Measurements from ENCODE around the gene WFIKKN1. TPM values are rescaled to one million over a fixed set of nuclear protein-coding genes. Genes with fewer than 3 reads are reported as not detected.

Gene WFIKKN1
- total and polyA plus RNA-seq, 2 experiments from 2014 or later: 0.43 to 0.88 TPM

GRCh38 chr16:671353-672131 is 40.8 kb downstream of the WFIKKN1 start:
- no peak for TF ChIP-seq EZH2 (IDR thresholded peaks at IDR 0.05; ENCODE audit: borderline replicate concordance)
- no peak for TF ChIP-seq EZH2phosphoT487 (IDR thresholded peaks at IDR 0.05; ENCODE audit: low read depth, severe bottlenecking, unreplicated experiment)
- TF ChIP-seq, protein P1, sequence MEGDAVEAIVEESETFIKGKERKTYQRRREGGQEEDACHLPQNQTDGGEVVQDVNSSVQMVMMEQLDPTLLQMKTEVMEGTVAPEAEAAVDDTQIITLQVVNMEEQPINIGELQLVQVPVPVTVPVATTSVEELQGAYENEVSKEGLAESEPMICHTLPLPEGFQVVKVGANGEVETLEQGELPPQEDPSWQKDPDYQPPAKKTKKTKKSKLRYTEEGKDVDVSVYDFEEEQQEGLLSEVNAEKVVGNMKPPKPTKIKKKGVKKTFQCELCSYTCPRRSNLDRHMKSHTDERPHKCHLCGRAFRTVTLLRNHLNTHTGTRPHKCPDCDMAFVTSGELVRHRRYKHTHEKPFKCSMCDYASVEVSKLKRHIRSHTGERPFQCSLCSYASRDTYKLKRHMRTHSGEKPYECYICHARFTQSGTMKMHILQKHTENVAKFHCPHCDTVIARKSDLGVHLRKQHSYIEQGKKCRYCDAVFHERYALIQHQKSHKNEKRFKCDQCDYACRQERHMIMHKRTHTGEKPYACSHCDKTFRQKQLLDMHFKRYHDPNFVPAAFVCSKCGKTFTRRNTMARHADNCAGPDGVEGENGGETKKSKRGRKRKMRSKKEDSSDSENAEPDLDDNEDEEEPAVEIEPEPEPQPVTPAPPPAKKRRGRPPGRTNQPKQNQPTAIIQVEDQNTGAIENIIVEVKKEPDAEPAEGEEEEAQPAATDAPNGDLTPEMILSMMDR (IDR thresholded peaks at IDR 0.05; ENCODE audit: poor library complexity): no peak
- peaks cover 18% of the 10 kb centered on the region for H3K4me1 ChIP-seq (ENCODE audit: insufficient read depth)
- H3K4me2 ChIP-seq: no peak overlapping the region
- H3K36me3 ChIP-seq (replicated peaks; ENCODE audit: insufficient read depth, low read depth): no peaks in the 10 kb centered on the region
- DNase-seq (ENCODE audit: low spot score): no peak
- no peaks in the 10 kb centered on the region for H3K27me3 ChIP-seq
- H3K79me2 ChIP-seq: peaks cover 23% of the 10 kb centered on the region
- H2AFZ ChIP-seq: no peak overlapping the region
- H3K27ac ChIP-seq: no peak overlapping the region
- H3K9me2 ChIP-seq (replicated peaks; ENCODE audit: insufficient read depth): no peaks in the 10 kb centered on the region
- WGBS (ENCODE audit: low lambda C conversion rate, missing lambda C conversion rate): 96% methylated on average over 25 of the region's 40 CpGs
- H4K20me1 ChIP-seq (ENCODE audit: insufficient read depth, poor library complexity, severe bottlenecking): no peaks in the 10 kb centered on the region
- H3K4me3 ChIP-seq: no peak overlapping the region
- H3K9me3 ChIP-seq (ENCODE audit: low read depth): no peaks in the 10 kb centered on the region

- 97% methylated on average over 19 of the region's 19 CpGs for WGBS (ENCODE audit: low lambda C conversion rate, missing lambda C conversion rate)
Observed at GRCh38 chr16:672371-672770, 41.6 kb downstream of the WFIKKN1 start.

DNA sequence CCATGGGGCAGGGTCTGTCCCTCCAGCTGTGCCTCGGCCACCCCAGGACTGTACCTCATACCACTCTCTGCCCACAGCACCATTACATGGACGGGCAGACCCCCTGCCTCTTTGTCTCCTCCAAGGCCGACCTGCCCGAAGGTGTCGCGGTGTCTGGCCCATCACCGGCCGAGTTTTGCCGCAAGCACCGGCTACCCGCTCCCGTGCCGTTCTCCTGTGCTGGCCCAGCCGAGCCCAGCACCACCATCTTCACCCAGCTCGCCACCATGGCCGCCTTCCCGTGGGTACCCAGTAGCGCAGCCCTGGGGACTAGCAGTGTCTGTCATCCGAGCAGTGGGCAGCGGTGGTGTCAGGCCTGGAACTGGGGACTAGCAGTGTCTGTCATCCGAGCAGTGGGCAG is 42.1 kb downstream of the WFIKKN1 start:
- DNase-seq (ENCODE audit: low spot score): no peak
- TF ChIP-seq, protein P1 (IDR thresholded peaks at IDR 0.05; ENCODE audit: poor library complexity): no peak
- TF ChIP-seq EZH2 (IDR thresholded peaks at IDR 0.05; ENCODE audit: borderline replicate concordance) (no peak), EZH2phosphoT487 (IDR thresholded peaks at IDR 0.05; ENCODE audit: low read depth, severe bottlenecking, unreplicated experiment) (no peak)
- peaks cover 23% of the 10 kb centered on the region for H3K79me2 ChIP-seq
- H3K4me3 ChIP-seq: no peak overlapping the region
- H2AFZ ChIP-seq: no peak overlapping the region
- no peaks in the 10 kb centered on the region for H3K27me3 ChIP-seq
- no peaks in the 10 kb centered on the region for H4K20me1 ChIP-seq (ENCODE audit: insufficient read depth, poor library complexity, severe bottlenecking)
- 94% methylated on average over 21 of the region's 21 CpGs for WGBS (ENCODE audit: low lambda C conversion rate, missing lambda C conversion rate)
- H3K4me1 ChIP-seq (ENCODE audit: insufficient read depth): peaks cover 14% of the 10 kb centered on the region
- no peaks in the 10 kb centered on the region for H3K36me3 ChIP-seq (replicated peaks; ENCODE audit: insufficient read depth, low read depth)
- H3K9me3 ChIP-seq (ENCODE audit: low read depth): no peaks in the 10 kb centered on the region
- no peak overlapping the region for H3K4me2 ChIP-seq
- H3K27ac ChIP-seq: no peak overlapping the region
- no peaks in the 10 kb centered on the region for H3K9me2 ChIP-seq (replicated peaks; ENCODE audit: insufficient read depth)

More at GRCh38 chr16:672371-672770, 41.6 kb downstream of the WFIKKN1 start:
- no peak for DNase-seq (ENCODE audit: low spot score)
- H3K4me1 ChIP-seq (ENCODE audit: insufficient read depth): peaks cover 18% of the 10 kb centered on the region
- H3K36me3 ChIP-seq (replicated peaks; ENCODE audit: insufficient read depth, low read depth): no peaks in the 10 kb centered on the region
- H4K20me1 ChIP-seq (ENCODE audit: insufficient read depth, poor library complexity, severe bottlenecking): no peaks in the 10 kb centered on the region
- no peaks in the 10 kb centered on the region for H3K27me3 ChIP-seq
- no peaks in the 10 kb centered on the region for H3K9me2 ChIP-seq (replicated peaks; ENCODE audit: insufficient read depth)
- TF ChIP-seq, protein P1 (IDR thresholded peaks at IDR 0.05; ENCODE audit: poor library complexity): no peak
- no peak for TF ChIP-seq EZH2 (IDR thresholded peaks at IDR 0.05; ENCODE audit: borderline replicate concordance)
- TF ChIP-seq EZH2phosphoT487 (IDR thresholded peaks at IDR 0.05; ENCODE audit: low read depth, severe bottlenecking, unreplicated experiment): no peak
- no peak overlapping the region for H2AFZ ChIP-seq
- no peak overlapping the region for H3K4me2 ChIP-seq
- no peak overlapping the region for H3K4me3 ChIP-seq
- peaks cover 23% of the 10 kb centered on the region for H3K79me2 ChIP-seq
- H3K9me3 ChIP-seq (ENCODE audit: low read depth): no peaks in the 10 kb centered on the region
- H3K27ac ChIP-seq: no peak overlapping the region
